OCI-LY7 (cell line): ENCODE results near the gene AP1G2.

Source experiments
- EZH2phosphoT487 ChIP-seq: fragments of 200-600 bp; sonication (generic); IDR thresholded peaks from 2 replicates; pipeline ENCODE4 v1.6.1; 2018; ENCODE audit warnings: low read depth, borderline replicate concordance, mild to moderate bottlenecking, mixed run types, antibody characterized with exemption, low read length, moderate library complexity, mixed read lengths
- TF ChIP-seq, protein P1 (sequence below): fragments of 200-600 bp; sonication (generic); conservative IDR thresholded peaks from 2 replicates; pipeline ENCODE4 v1.5.1; 2014; ENCODE audit warnings: mild to moderate bottlenecking, antibody characterized with exemption, low read length, moderate library complexity, mixed read lengths

DNA sequence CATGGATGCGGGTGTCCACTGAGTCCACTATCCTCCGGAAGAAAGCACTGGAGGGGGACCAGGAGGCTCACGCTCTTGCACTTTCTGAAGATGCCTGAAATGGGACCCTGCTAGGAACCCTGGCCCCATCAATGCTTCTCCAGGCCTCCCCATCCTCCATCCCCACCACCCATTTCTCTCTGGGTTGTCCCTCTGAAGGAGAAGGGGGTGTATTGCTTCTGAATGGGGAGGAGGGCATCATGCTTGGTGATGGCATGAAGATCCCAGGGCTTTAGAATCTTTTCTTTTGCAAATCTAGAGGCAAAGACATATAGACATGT, 11.7 kb upstream of the AP1G2 start:
- TF ChIP-seq, protein P1, sequence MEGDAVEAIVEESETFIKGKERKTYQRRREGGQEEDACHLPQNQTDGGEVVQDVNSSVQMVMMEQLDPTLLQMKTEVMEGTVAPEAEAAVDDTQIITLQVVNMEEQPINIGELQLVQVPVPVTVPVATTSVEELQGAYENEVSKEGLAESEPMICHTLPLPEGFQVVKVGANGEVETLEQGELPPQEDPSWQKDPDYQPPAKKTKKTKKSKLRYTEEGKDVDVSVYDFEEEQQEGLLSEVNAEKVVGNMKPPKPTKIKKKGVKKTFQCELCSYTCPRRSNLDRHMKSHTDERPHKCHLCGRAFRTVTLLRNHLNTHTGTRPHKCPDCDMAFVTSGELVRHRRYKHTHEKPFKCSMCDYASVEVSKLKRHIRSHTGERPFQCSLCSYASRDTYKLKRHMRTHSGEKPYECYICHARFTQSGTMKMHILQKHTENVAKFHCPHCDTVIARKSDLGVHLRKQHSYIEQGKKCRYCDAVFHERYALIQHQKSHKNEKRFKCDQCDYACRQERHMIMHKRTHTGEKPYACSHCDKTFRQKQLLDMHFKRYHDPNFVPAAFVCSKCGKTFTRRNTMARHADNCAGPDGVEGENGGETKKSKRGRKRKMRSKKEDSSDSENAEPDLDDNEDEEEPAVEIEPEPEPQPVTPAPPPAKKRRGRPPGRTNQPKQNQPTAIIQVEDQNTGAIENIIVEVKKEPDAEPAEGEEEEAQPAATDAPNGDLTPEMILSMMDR, result no peak
- TF ChIP-seq EZH2phosphoT487, result no peak
